ENCODE results near the gene ZSWIM6.
A peak's percentile ranks its signal among the peaks of the same experiment; 100 is the strongest.
"Not testable (repeated sequence)": the region's sequence is repeated elsewhere in the genome, so short reads cannot be mapped to it uniquely, and the experiment has no call there.

Gene ZSWIM6

DNA sequence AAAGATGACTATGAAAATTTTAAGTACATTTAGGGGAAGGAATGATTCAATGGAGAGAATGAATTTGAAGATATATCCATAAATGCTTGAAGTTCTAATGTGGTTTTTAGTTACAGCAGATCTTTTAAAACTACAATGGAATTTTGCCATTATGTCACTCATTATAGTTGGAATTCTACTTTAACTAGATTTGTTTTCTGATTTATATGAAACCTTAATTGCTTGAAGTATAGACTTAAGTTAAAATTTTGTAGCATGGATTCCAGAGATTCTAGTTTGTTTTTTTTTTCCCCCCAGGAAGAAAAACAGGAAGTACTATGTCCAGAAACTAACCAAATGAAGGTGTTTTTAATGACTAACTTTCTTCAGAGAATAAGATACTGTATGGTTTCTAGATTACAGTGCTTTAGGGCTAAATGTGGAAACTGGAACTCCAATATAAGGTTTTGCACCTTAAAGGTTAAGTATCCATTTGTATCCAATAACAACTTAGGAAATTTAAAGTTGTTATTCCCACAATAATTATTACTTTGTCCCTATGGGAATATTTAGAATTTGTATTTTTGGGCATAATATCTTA is 70.3 kb downstream of the ZSWIM6 start:
- DNase-seq (ENCODE audit: low read depth) = no peak
- H3K4me3 ChIP-seq (ENCODE audit: low read depth, low read length) = no peak overlapping the region
- TF ChIP-seq, protein P1, sequence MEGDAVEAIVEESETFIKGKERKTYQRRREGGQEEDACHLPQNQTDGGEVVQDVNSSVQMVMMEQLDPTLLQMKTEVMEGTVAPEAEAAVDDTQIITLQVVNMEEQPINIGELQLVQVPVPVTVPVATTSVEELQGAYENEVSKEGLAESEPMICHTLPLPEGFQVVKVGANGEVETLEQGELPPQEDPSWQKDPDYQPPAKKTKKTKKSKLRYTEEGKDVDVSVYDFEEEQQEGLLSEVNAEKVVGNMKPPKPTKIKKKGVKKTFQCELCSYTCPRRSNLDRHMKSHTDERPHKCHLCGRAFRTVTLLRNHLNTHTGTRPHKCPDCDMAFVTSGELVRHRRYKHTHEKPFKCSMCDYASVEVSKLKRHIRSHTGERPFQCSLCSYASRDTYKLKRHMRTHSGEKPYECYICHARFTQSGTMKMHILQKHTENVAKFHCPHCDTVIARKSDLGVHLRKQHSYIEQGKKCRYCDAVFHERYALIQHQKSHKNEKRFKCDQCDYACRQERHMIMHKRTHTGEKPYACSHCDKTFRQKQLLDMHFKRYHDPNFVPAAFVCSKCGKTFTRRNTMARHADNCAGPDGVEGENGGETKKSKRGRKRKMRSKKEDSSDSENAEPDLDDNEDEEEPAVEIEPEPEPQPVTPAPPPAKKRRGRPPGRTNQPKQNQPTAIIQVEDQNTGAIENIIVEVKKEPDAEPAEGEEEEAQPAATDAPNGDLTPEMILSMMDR (IDR thresholded peaks at IDR 0.05; ENCODE audit: insufficient read depth, low read depth, low read length, missing control alignments) = no peak

DNA sequence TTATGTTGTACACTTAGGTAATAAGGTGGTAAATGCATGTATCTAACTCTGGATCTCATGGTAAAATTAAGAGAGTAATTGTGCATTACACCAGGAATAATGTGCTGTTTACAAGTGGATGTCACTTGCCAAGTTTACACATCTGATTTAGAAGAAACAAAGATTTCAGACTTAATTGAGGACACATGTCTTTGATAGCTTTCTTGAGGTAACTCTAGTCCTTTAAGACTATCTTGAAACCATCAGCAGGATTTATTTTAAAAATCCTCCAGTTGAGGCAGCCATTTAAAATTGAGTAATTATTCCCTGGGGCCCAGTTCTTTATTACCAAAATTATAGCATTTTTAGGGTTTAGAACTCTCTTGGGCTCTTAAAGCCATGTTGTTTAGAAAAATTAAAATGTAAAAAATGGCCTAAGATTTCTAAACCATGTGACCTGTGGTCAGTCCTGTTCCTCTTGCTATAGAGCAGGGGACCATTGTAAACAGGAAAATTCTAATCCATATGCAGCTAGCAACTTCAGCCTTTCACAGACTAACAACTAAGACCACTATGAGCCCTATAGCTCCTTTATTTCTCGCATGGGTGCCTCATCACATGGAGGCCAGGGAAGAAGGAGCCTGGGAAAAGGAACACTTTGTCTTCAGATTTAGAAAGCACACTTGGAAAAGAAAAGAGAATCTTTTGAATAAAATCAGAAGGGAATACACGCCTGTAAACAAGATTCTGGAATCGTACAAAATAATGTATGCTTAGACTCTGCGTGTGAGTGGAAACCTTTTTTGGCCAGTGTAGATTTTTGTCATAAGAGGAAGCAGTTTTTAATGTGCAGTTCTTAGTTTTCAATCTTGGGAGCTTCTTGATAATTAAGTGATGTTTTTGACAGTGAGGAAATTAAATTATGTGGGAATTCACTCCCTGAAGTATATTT is 71.2 kb downstream of the ZSWIM6 start:
- no peak overlapping the region for H3K4me3 ChIP-seq (ENCODE audit: low read depth, low read length)
- TF ChIP-seq, protein P1 (IDR thresholded peaks at IDR 0.05; ENCODE audit: insufficient read depth, low read depth, low read length, missing control alignments) = no peak
- DNase-seq (ENCODE audit: low read depth) = no peak

DNA sequence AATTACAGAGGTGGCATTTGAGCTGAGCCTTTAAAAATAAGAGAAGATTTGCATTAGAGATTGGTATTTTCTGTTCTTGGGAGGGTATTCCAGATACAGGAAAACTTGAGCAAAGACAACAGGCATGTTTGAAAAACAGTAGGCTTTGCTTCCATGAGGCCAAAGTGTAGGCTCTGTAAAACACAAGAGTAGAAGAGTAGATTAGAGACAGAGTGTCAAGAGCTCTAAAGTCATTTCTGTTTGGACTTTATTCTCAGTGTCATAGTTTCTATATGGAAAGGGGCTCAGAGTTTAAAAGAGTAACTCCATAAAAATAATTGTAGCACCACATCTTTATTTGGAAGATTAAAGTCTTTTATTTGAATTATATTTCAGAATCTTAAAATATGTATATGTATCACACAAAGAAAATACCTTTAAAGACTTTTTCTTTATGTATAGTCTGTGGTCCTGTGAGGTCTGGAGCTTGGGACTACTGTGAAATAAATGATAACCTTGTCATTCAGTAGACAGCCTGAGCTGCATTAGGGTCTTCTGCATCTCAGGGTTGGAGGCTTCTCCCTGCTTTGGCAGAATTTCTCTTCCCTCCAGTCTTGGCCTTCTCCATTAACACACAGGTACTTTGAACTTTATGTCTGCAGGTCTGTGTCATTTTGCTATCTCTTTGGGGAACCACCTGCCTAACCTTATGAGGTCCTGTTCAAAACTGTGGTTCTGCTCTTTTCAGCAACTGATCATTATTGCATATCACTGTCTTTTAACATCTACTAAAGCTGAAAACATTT is 73.6 kb downstream of the ZSWIM6 start:
- H3K4me3 ChIP-seq (ENCODE audit: low read depth, low read length) = no peak overlapping the region
- DNase-seq (ENCODE audit: low read depth) = no peak
- TF ChIP-seq, protein P1 (IDR thresholded peaks at IDR 0.05; ENCODE audit: insufficient read depth, low read depth, low read length, missing control alignments) = no peak

DNA sequence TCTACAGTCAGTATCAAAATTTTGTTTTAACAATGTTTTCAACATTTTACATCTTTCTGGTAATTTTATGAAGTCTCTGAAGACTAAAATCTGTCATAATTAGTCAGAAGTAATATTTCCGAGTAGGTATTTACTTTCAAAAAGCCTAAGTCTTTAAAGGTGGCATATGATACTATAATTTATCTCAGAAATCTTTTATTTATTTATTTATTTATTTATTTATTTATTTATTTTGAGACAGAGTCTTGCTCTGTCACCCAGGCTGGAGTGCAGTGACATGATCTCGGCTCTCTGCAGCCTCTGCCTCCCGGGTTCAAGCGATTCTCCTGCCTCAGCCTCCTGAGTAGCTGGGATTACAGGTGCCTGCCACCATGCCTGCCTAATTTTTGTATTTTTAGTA is 74.4 kb downstream of the ZSWIM6 start:
- H3K4me3 ChIP-seq (ENCODE audit: low read depth, low read length); DNase-seq (ENCODE audit: low read depth): not testable (repeated sequence)

DNA sequence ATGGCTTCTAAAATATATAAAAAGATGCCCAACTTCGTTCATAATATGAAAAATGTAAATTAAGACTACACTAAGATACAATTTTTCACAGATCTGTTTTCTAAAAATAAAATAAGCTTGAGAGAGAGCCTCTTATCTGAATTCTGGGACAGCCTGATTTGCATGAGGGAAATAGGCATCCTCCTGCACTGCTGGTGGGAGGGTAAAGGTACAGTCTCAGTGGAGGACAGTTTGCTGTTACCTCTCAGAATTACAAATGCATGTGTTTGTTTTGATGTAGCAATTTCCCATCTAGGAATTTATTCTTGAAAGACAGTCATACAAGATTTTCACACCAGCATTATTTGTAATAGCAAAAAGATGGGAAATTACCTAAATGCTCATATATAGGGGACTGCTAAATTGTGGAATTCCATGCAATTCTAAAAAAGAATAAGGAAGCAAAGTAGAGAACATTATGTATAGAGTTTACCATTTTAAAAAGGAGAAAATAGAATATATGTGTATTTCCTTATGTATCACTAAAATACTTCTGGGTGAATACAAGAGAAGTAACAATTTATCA is 75.7 kb downstream of the ZSWIM6 start:
- H3K4me3 ChIP-seq (ENCODE audit: low read depth, low read length) = no peak overlapping the region
- no peak for DNase-seq (ENCODE audit: low read depth)
- TF ChIP-seq, protein P1 (IDR thresholded peaks at IDR 0.05; ENCODE audit: insufficient read depth, low read depth, low read length, missing control alignments) = no peak

DNA sequence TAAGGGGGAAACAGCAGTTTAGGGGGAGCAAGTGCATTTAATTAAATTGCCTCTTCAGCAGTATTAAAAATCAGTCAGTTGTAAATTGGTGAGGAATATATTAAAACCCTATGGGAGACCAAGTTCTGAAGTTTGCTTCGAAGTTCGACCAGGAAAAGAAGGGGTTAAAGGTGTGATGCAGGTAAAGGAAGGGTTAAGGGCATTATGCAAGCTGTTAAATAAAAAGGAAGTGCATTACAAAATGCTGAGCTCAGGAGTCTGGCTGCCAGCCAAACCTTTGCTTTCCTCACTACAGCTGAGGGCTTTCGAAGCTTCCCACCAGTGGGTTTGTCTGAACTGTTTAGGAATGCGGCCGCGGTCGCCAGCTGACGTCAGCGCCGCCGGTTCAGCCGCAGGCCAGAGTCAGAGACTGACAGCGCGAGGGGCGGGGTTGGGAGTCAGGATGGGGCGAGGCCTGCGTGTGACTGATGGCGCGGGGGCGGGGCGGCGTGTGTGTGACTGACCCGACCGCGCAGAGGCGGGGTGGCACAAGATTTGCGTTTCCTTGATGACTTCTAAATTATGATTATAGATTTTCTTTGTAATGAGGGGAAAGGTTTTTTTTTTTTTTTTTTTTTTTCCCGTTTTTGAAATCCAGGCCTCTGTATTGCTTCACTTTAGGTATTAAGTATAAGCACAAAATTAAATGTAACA is 76.6 kb downstream of the ZSWIM6 start:
- peak overlapping the region; percentile 43 for H3K4me3 ChIP-seq (ENCODE audit: low read depth, low read length)
- TF ChIP-seq, protein P1 (IDR thresholded peaks at IDR 0.05; ENCODE audit: insufficient read depth, low read depth, low read length, missing control alignments) = no peak
- peak; percentile 94 for DNase-seq (ENCODE audit: low read depth)

Measured in GM12865 (cell line).